SK-N-MC (cell line): ENCODE results near the gene TMEM260.

Experiments used
- DNase-seq: peaks from one replicate; pipeline ENCODE4 v3.0.0-alpha.2; 2011; ENCODE audit warnings: low read depth, low spot score
- H3K27ac ChIP-seq: fragments of 200-600 bp; sonication (generic); 2 replicates; pipeline ENCODE4 v1.5.1; 2016; ENCODE audit warnings: mixed run types
- H3K36me3 ChIP-seq: fragments of 200-600 bp; sonication (generic); 2 replicates; pipeline ENCODE4 v1.6.1; 2017; ENCODE audit warnings: antibody characterized with exemption, low read length, mixed read lengths; ENCODE audit not compliant: insufficient read depth
- H3K4me3 ChIP-seq: fragments of 200-600 bp; sonication (generic); 2 replicates; pipeline ENCODE4 v1.5.1; 2016
- H3K9ac ChIP-seq: fragments of 200-600 bp; sonication (generic); 2 replicates; pipeline ENCODE4 v1.8.0; 2017; ENCODE audit warnings: mixed run types, mixed read lengths; ENCODE audit not compliant: insufficient read length
- H3K9me3 ChIP-seq: fragments of 200-600 bp; sonication (generic); 2 replicates; pipeline ENCODE4 v1.6.1; 2017; ENCODE audit warnings: low read depth, mild to moderate bottlenecking, antibody characterized with exemption, low read length, moderate library complexity, mixed read lengths
- EZH2 ChIP-seq: fragments of 200-600 bp; sonication (generic); IDR thresholded peaks from one replicate; pipeline ENCODE4 v1.6.1; 2017; ENCODE audit warnings: antibody characterized with exemption
- FOXP2 ChIP-seq: optimal IDR thresholded peaks from 2 replicates; pipeline ENCODE3; 2011; ENCODE audit warnings: mild to moderate bottlenecking, moderate library complexity; ENCODE audit not compliant: insufficient read depth; ENCODE audit errors: extremely low read length, control extremely low read depth
- POLR2AphosphoS5 ChIP-seq: IDR thresholded peaks from 2 replicates; pipeline ENCODE4 v1.6.1; 2012; ENCODE audit warnings: mild to moderate bottlenecking, low read depth, low read length, borderline replicate concordance

The TMEM260 gene

GRCh38 chr14:56555921-56556570 is 23.6 kb upstream of the TMEM260 start:
- H3K9me3 ChIP-seq, result no peaks in the 10 kb centered on the region
- TF ChIP-seq POLR2AphosphoS5, result no peak
- TF ChIP-seq EZH2, result no peak
- TF ChIP-seq FOXP2, result no peak
- H3K27ac ChIP-seq, result peak overlapping the region; percentile 89
- H3K9ac ChIP-seq, result peak overlapping the region; percentile 55
- H3K4me3 ChIP-seq, result peak overlapping the region; percentile 51
- no peaks in the 10 kb centered on the region for H3K36me3 ChIP-seq
- DNase-seq, result peak; percentile 67

GRCh38 chr14:56559182-56559581 is 20.4 kb upstream of the TMEM260 start:
- H3K9me3 ChIP-seq, result no peaks in the 10 kb centered on the region
- H3K4me3 ChIP-seq, result no peak overlapping the region
- no peak overlapping the region for H3K9ac ChIP-seq
- no peaks in the 10 kb centered on the region for H3K36me3 ChIP-seq
- DNase-seq, result no peak
- TF ChIP-seq FOXP2 (no peak), EZH2 (no peak), POLR2AphosphoS5 (no peak)
- no peak overlapping the region for H3K27ac ChIP-seq

GRCh38 chr14:56561606-56562005 is 18.0 kb upstream of the TMEM260 start:
- DNase-seq, result no peak
- Histone ChIP-seq H3K9ac (no peak overlapping the region), H3K9me3 (no peaks in the 10 kb centered on the region), H3K4me3 (no peak overlapping the region), H3K36me3 (no peaks in the 10 kb centered on the region), H3K27ac (no peak overlapping the region)
- TF ChIP-seq FOXP2 (no peak), POLR2AphosphoS5 (no peak), EZH2 (no peak)

GRCh38 chr14:56562883-56563282 is 16.7 kb upstream of the TMEM260 start:
- no peak overlapping the region for H3K4me3 ChIP-seq
- no peak overlapping the region for H3K9ac ChIP-seq
- no peak for DNase-seq
- H3K36me3 ChIP-seq, result no peaks in the 10 kb centered on the region
- no peak overlapping the region for H3K27ac ChIP-seq
- no peaks in the 10 kb centered on the region for H3K9me3 ChIP-seq
- TF ChIP-seq POLR2AphosphoS5 (no peak), FOXP2 (no peak), EZH2 (no peak)

GRCh38 chr14:56569174-56569573 is 10.4 kb upstream of the TMEM260 start:
- TF ChIP-seq EZH2 (no peak), FOXP2 (no peak), POLR2AphosphoS5 (no peak)
- H3K27ac ChIP-seq, result no peak overlapping the region
- H3K9me3 ChIP-seq, result no peaks in the 10 kb centered on the region
- H3K9ac ChIP-seq, result no peak overlapping the region
- H3K36me3 ChIP-seq, result no peaks in the 10 kb centered on the region
- no peak overlapping the region for H3K4me3 ChIP-seq
- no peak for DNase-seq

GRCh38 chr14:56570295-56570694 is 9.3 kb upstream of the TMEM260 start:
- Histone ChIP-seq H3K4me3 (no peak overlapping the region), H3K9me3 (no peaks in the 10 kb centered on the region), H3K9ac (no peak overlapping the region), H3K27ac (no peak overlapping the region), H3K36me3 (no peaks in the 10 kb centered on the region)
- no peak for TF ChIP-seq FOXP2
- TF ChIP-seq POLR2AphosphoS5, result no peak
- no peak for TF ChIP-seq EZH2
- no peak for DNase-seq

GRCh38 chr14:56580221-56580711 is 668 bp downstream of the TMEM260 start:
- peak overlapping the region; percentile 86 for H3K4me3 ChIP-seq
- peak overlapping the region; percentile 95 for H3K9ac ChIP-seq
- TF ChIP-seq POLR2AphosphoS5, result no peak; the same call in 1 of the 2 replicates
- TF ChIP-seq FOXP2, result no peak
- H3K36me3 ChIP-seq, result no peaks in the 10 kb centered on the region
- DNase-seq, result no peak
- no peaks in the 10 kb centered on the region for H3K9me3 ChIP-seq
- 0 out of 2 replicates have a peak overlapping the region, but pooled peaks have one; percentile 90 for H3K27ac ChIP-seq

GRCh38 chr14:56581041-56581727 is 1.6 kb downstream of the TMEM260 start:
- peak overlapping the region; percentile 95 for H3K9ac ChIP-seq
- DNase-seq, result no peak
- H3K4me3 ChIP-seq, result peak overlapping the region; percentile 86
- TF ChIP-seq FOXP2 (no peak), POLR2AphosphoS5 (no peak), EZH2 (no peak)
- H3K36me3 ChIP-seq, result peaks cover 7% of the 10 kb centered on the region
- H3K27ac ChIP-seq, result no peak overlapping the region
- no peaks in the 10 kb centered on the region for H3K9me3 ChIP-seq
